Measurements from ENCODE around the gene SHLD3. TPM values are rescaled to one million over a fixed set of nuclear protein-coding genes. Genes with fewer than 3 reads are reported as not detected.
"Not testable (repeated sequence)": the region's sequence is repeated elsewhere in the genome, so short reads cannot be mapped to it uniquely, and the experiment has no call there.

Gene SHLD3, protein sequence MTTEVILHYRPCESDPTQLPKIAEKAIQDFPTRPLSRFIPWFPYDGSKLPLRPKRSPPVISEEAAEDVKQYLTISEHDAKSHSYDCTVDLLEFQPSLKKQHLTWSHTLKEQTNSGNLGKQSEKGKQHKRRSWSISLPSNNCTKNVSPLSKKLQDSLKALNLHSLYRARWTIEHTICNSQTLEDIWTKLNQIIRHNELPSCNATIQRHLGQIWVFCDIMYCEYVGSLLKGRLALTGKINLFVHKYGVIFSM
- 1.9 TPM for total RNA-seq
- long read RNA-seq: 0 reads

DNA sequence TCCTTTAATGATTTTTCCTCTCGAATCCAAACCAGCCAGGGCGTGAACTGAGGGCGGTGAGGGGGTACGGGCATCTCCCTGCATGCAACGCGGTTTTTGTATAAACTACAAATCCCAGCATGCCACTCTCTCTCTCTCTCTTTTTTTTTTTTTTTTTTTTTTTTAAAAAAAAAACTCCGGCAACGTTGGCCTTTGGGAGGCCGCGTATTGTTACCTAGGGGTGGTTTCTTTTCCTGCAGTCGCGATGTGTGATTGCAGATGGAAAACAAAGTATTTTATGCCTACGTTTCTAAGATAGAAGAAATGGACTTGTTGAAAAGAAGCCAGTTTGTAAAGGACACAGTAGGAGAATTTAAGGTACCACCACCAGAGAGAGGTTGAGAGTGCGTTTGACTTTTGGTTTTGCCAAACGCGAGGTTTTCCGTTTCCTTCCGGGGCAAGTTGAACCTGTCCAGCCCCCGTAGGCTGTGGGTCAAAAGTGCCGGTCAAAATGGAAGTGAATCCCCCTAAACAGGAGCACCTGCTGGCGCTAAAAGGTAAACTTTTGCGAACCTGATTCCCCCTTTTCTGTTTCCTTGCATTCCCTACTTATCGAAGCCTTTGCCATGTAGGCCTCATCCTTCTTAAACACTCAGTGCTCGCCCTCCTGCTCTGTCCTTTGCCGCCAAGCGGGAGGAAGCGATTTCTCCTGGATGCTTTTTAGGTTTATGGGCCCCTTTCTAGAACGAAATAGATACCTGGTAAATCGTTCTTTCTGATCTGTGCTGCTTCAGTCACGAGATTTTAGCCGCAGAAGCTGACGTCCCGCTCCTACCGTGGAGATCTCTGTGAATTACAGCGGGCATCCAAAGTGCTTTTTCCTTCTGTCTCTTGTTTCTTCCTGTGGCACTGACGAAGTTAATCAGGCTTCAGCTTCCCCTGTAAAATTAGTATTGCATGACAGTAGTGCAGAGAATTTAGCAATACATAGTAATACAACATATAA, at the start of gene SHLD3, which contains the start of gene TRAPPC13:
Gene SHLD3 (plus strand): TSS at position 457 of the 985 bp plus-strand sequence. CDS start 4,561 bp downstream, outside the sequence.
Gene TRAPPC13 (plus strand): TSS at position 457 of the 985 bp plus-strand sequence. CDS start 34 bp downstream, at position 491.
- intact Hi-C loops (cut with micrococcal nuclease): no loop called here
- ATAC-seq (peak; percentile 92), DNase-seq (peak; percentile 70)

DNA sequence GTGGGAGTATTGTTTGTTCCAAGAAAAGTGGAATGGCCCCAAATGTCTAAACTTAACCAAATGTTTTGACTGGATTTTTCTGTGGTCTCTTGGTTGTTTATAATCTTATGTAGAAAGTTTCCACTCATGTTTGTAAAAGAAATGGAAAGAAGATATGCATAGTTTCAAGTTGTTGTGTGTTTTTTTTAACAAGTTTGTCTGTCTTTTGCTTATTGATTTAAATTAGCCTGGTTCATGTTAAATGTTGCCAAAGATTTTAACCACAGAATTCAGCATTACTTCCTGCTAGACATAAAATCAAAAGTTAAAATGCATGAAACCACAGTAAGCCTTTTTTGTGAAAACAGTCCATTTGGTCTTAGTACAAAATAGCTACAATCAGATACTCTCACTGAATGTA, 47.7 kb upstream of the SHLD3 start:
- intact Hi-C loops (cut with micrococcal nuclease): no loop called here

DNA sequence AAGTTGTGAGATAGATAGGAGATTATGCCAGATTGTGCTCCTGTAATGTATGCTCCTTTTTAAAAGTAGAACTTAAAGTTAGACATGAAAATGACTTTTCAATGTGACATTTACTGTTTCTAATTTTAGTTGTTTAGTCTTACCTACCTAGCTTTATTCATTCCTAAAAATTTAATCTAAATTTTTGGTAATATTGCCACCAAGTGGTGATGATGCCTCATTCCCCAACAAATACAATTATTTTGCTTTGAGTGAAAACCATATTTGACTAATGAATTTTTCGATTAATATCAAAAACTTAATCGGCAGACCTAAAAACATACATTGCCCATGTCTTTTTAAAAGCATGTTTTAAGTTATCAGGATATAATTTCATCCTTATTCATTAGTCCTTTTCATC, 36.1 kb upstream of the SHLD3 start:
- intact Hi-C loops (cut with micrococcal nuclease): no loop called here
- DNase-seq (no peak), ATAC-seq (no peak)

More for the DNA sequence above, 47.7 kb upstream of the SHLD3 start:
- no peak for ATAC-seq
- DNase-seq: no peak

DNA sequence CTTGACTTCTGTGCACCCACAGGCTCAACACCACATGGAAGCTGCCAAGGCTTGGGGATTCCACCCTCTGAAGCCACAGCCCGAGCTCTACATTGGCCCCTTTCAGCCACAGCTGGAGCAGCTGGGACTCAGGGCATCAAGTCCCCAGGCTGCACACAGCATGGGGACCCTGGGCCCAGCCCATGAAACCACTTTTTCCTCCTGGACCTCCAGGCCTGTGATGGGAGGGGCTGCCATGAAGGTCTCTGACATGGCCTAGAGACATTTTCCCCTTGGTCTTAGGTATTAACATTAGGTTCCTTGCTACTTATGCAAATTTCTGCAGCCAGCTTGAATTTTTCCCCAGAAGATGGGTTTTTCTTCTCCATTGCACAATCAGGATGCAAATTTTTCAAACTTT, 23.1 kb upstream of the SHLD3 start:
- intact Hi-C loops (cut with micrococcal nuclease); ATAC-seq: not testable (repeated sequence)

DNA sequence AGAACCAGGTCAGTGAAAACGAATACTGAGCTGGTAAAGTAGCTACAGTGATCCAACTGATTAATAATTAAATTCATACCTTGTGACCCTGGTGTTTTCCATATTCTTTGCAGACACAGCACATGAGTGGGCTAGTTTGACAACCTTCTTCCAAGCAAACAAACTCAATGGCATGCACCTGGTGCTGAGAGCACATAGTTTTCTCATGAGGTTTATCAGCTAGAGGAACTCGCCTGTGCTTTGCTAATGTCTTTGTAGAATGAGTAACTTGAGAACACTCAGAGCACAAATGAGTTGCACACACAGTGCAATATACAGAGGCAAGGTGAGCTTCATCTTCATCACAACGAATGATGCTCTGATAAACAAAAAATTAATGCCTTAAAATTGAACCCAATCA, 13.3 kb upstream of the SHLD3 start:
- intact Hi-C loops (cut with micrococcal nuclease): no loop called here
- DNase-seq (no peak), ATAC-seq (peak; percentile 25)

More for the DNA sequence above, 23.1 kb upstream of the SHLD3 start:
- not testable (repeated sequence) for DNase-seq

DNA sequence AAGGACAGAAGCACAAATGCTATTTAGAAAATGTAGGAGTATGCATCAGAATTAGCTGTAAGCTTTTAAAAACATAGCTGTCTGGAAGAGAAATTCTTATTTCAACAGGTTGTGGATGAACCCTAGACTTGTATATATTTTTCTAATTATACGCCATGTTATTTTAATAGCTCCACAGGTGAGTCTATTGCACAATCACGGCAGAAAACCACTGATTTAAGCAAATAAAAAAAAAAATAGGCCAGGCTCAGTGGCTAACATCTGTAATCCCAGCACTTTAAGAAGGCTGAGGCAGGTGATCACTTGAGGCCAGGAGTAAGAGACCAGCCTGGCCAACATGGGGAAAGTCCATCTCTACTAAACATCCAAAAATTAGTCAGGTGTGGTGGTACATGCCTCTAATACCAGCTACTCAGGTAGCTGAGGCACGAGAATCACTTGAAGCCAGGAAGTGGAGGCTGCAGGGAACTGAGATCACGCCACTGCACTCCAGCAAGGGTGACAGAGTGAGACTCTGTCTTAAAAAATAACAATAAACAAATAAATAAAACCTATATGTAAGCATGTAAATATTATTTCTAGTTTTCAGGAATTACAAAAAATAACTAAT, 12.4 kb upstream of the SHLD3 start:
- intact Hi-C loops (cut with micrococcal nuclease): no loop called here
- ATAC-seq: no peak
- DNase-seq: no peak

DNA sequence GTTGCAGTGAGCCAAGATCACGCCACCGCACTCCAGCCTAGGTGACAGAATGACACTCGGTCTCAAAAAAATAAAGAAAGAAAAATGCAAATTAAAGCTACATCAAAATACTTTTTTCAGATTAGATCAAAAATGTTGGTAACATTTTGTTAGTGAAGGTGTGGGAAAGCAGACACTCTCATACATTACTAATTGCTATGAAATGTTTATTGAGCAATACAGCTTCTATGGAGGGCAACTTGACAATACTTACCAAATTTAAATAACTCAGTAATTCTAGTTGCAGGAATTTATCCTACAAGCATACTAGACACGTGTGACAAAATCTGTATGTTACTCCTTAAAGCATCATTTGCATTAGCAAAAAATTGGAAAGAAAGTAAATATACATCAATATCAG, 4.8 kb upstream of the SHLD3 start:
- intact Hi-C loops (cut with micrococcal nuclease): no loop called here
- ATAC-seq (no peak), DNase-seq (no peak)

DNA sequence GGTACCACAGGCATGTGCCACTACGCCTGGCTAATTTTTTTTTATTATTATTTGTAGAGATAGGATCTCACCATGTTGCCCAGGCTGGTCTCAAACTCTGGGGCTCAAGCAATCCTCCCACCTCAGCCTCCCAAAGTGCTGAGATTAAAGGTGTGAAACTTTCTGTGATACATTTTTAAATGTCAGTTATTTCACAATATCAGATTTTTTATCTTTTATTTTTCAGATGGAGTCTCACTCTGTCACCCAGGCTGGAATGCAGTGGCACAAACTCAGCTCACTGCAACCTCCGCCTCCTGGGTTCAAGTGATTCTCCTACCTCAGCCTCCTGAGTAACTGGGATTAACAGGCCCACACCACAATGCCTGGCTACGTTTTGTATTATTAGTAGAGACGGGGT, 2.9 kb upstream of the SHLD3 start:
- ATAC-seq; intact Hi-C loops (cut with micrococcal nuclease): not testable (repeated sequence)

DNA sequence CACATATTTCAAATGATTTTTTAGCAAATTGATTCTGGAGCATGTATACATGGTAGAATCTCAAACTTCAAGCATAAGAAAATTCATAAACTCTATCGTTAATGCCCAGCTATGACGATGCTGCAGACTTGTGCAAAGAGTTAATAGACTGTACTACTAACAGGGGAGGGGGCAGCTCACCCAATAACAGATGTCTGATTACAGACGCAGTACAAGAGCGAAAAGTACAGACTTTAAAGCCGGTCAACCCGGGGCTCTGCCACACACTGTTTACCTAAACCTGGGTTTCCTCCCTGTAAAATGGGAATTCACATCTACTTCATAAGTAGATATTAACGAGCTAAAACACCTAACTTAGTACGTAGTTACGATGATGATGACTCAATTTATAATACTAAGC, 1.3 kb upstream of the SHLD3 start:
- no peak for ATAC-seq
- DNase-seq: no peak
- intact Hi-C loops (cut with micrococcal nuclease): no loop called here

More for the DNA sequence above, 2.9 kb upstream of the SHLD3 start:
- DNase-seq: not testable (repeated sequence)

DNA sequence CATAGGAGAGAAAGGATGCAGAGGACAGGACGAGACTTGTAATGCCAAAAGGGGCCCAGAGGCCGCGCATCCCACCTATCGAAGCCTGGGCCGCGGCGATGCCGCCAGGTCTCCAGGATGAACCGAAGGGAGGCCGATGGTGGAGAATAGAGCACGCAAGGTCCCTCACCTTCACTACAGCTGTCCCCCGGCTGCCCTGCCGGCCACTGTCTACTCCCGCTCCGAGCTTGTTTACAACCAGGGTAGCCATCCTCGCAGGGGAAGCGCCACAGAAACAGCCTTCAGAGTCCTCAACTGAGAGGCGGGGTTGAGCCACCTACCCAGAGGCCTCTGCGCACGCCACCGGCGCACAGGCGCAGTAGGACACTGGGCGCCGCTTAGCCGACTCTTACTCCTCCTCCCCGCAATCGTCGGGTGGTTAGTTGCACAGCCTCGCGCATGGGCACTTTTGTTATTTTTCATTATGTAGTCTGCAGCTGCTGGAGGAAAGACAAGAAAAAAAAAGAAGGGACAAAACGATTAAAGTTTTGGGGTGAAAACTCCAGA, 729 bp upstream of the SHLD3 start, which contains the start of gene TRIM23:
Gene TRIM23 (minus strand): TSS at position 309 of the 546 bp plus-strand sequence. CDS start 59 bp downstream, at position 250.
- peak; percentile 94 for DNase-seq
- ATAC-seq: peak; percentile 98
- intact Hi-C loops (cut with micrococcal nuclease): no loop called here

DNA sequence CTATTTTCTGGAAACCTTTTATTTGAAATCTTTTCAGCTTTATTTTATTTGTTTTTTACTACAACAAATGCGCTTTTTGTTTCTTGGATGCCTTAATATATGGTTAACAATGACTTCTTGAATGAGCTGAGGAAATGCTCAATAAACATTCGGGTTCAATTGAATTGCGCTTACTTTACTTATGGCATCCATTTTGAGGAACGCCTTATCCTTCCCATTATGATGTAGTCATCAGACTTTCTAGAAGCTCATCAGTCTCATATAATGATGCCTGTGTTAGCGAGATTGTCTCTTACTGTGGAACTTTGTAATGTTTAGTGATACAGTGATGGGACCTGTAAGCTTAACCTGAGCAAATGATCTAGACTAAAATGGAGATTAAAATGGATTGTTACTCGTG, 916 bp downstream of the SHLD3 start:
- intact Hi-C loops (cut with micrococcal nuclease): no loop called here
- ATAC-seq (no peak), DNase-seq (no peak)

DNA sequence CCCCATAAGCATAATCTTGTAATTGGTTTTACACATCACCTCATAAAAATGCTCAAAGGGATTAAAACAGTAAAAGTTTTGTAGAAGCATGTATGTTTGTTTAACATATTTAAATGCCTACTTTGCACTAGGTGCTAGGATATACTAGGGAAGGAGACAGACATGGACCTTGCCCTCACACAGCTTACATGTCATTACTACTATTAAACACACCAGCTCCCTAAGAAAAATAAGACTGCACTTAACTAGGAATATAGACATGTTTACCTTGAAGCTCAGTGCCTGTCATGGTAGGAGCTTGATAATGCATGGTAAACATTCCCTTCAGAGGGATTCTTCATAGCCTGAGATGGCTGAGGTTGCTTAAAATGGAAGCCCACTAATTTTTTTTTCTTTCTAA, 6.2 kb downstream of the SHLD3 start:
- ATAC-seq: no peak

DNA sequence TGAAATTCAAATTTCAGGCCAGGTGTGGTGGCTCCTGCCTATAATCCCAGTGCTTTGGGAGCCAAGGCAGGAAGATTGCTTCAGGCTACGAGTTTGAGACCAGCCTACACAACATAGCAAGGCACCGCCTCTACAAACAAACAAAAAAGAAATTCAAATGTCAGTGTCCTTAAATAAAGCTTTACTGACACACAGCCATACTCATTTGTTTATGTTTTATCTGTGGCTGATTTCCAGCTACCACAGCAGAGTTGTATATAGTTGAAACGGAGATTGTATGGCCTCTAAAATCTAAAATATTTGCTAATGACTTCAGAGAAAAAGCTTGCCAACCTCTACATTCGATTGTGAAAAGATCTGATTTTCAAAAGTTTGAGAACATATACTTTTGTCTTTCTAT, 15.4 kb downstream of the SHLD3 start:
- ATAC-seq: no peak
- no peak for DNase-seq
- intact Hi-C loops (cut with micrococcal nuclease): no loop called here

More for the DNA sequence above, 6.2 kb downstream of the SHLD3 start:
- no peak for DNase-seq
- intact Hi-C loops (cut with micrococcal nuclease): no loop called here

DNA sequence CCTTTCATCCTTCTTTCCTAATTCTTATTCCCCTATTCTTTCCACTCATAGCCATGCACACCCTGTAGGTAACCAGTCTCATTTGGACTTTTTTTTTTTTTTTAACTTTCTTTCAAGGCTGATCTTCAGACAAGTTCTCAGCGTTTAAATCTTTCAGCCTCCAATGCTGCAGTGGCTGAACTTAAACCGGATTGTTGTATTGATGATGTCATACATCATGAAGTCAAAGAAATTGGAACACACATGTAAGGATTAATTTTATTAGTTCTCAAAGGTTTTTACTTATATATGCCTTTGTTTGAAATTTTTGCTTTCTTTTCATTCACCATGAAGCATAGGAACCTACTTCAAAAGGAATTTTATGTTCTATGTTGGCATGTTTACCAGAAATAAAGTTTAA, 22.1 kb downstream of the SHLD3 start:
- intact Hi-C loops (cut with micrococcal nuclease): no loop called here
- ATAC-seq (no peak), DNase-seq (no peak)

DNA sequence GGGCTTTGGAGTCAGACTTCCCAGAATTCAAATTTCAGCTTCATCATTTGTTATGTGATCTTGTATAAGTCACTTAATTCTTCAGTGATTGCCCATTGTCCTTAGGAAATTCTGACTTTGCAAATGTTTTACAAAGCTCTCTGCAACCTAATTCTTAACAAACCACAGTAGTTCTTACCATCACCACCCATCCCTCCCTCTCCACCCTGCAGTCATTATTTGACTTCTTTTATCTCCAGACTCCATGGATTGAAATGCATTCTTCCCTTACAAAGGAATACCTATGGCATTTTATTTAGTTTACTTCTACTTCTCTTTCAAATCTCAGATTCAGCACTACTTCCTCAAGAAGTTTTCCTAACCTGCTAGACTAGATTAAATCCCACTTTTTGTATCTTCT, 23.1 kb downstream of the SHLD3 start:
- intact Hi-C loops (cut with micrococcal nuclease): no loop called here
- DNase-seq (no peak), ATAC-seq (no peak)

DNA sequence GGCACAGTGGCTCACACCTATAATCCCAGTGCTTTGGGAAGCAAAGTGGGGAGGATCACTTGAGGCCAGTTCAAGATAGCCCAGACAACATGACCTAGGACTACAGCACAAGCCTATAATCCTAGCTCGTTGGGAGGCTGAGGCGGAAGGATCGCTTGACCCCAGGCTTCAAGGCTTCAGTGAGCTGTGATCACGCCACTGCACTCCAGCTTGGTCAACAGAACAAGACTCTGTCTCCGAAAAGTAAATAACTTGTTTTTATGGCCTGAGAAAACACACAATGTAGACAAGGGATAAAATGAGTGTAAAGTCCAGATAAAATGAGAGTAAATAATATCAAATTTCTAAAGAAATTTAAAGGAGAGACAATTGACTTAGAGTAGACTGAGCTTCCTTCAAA, 26.3 kb downstream of the SHLD3 start:
- no peak for ATAC-seq
- no peak for DNase-seq
- intact Hi-C loops (cut with micrococcal nuclease): no loop called here

DNA sequence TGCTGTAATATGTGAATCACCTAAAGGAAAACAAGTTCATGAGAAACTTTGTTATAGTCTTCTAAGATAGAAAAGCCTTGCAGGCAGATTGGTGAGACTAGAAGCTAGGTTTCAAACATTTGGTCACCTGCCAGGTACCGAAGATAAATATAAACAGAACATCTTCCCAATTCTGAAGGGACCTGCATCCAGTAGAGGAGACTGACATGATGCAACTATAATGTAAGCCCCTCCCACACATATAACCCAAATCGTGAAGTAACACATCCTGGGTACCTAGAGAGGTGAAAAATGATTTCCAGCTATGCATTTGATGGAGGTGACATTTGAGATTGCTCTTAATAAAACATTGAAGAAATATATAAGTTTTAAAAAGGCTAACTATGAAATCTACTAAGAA, 29.9 kb downstream of the SHLD3 start:
- DNase-seq (no peak), ATAC-seq (no peak)
- intact Hi-C loops (cut with micrococcal nuclease): no loop called here

DNA sequence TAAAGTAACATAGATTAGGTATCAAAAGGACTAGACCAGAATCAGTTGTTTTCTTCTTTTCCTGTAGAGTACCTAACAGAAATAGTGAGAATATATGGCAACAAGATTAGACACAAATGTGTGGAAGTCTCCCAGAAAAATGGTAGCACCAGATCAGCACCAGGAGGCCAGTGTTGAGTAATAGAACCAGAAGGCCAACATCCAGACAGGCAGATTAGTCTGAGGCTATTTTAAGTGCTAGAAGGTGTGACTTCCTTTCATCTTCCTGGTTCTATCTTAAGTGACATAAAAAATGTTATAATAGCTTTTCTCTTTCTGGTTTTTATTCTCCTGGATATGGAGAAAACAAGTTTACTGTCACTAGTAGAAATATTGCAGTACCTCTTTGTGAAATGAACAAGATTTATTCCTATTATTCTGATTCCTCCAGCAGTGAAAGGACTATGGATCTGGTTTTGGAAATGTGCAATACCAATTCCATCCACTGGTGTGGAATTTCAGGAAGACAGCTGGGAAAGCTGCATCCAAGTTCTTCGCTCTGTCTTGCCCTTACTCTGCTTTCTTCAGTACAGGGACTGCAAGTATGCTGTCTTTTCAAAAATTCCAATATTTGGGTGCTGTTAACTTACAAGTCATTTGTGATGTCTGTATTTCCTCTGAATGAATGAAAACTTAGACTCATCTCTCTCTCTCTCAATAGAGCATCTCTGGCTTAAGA, 39.1 kb downstream of the SHLD3 start:
- ATAC-seq: peak; percentile 63
- intact Hi-C loops (cut with micrococcal nuclease): no loop called here
- no peak for DNase-seq

DNA sequence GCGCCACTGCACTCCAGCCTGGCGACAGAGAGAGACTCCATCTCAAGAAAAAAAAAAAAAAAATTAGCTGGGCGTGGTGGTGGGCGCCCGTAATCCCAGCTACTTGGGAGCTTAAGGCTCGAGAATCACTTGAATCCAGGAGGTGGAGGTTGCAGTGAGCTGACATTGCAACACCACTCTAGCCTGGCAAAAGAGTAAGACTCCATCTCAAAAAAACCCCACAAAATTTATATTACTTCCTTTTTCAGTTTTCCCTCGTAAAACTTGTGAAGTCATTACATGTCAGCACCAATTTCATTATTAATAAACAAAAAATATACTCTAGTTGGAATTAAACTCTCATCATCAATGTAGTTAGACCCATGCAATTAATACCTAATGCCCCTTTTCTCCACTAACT, 43.9 kb downstream of the SHLD3 start:
- no peak for ATAC-seq
- intact Hi-C loops (cut with micrococcal nuclease): no loop called here
- DNase-seq: no peak
